Dermis blood vessel endothelial cell (primary cell): Measurements from ENCODE around the gene RUNX1. TPM values are rescaled to one million over a fixed set of nuclear protein-coding genes. Genes with fewer than 3 reads are reported as not detected.

Source experiments
- DNase-seq: peaks from one replicate; pipeline ENCODE4 v3.0.0; 2010
- total RNA-seq: library from RNA; depleted of rRNA; stranded (reverse); fragments of >200 nt; gene quantifications from 2 replicates; pipeline ENCODE4 v1.2.3, GENCODE V29; 2014

Gene RUNX1
- total RNA-seq, 1 donor from 2014 or later = 1.7 TPM

DNA sequence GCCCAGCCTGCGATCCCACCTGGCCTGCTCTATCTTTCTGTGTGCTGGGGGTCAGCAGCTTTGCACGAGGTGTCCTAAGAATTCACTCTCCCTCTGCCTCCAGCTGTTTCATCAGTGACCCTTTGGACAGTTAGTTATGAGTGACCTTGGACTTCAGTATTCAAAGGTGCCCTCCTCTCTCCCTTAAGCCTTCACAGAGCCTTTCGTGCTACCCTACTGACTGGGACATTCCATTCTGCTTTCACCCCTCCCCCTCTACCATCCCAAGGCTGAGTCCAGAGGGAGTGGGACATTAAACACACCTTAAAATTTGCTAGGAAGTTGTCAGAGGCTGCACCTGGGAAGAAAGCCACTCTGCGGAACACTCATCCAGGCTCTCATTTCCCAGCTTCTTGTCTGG, 208.4 kb downstream of the RUNX1 start:
- no peak for DNase-seq

DNA sequence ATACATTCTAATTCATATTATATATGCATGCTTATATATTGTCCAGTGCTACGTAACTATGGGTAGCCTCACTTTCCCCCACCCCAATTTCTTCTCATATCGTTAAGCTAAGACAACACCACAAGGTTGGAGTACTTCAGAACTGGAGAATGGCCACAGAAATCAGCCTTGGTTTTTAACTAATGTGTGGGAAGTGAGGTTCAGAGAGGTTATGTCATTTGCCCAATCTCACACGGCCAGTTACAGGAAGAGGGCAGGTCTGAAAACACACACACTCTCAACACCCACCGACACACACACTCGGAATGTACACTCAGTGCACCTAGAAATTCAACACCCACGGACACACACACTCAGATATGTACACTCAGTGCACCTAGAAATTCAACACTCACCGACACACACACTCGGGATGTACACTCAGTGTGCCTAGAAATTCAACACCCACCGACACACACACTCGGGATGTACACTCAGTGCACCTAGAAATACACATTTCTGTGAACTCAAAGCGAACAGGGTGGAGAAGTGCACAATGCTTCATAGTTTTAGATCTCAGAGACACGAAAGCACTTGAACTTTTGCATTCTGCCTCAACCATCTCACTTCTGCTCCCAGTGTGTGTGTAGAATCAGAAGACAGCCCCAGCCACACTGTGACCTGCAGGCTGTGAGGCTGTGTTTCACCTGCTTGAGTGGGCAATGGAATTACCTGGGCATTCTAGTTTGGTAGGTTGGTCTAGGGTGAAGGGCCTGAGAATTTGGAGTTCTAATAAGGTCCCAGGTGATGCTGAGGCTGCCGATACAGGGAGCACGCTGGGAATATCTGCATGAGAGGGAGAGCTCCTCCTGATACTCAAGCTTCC, 209.9 kb downstream of the RUNX1 start:
- DNase-seq = no peak

DNA sequence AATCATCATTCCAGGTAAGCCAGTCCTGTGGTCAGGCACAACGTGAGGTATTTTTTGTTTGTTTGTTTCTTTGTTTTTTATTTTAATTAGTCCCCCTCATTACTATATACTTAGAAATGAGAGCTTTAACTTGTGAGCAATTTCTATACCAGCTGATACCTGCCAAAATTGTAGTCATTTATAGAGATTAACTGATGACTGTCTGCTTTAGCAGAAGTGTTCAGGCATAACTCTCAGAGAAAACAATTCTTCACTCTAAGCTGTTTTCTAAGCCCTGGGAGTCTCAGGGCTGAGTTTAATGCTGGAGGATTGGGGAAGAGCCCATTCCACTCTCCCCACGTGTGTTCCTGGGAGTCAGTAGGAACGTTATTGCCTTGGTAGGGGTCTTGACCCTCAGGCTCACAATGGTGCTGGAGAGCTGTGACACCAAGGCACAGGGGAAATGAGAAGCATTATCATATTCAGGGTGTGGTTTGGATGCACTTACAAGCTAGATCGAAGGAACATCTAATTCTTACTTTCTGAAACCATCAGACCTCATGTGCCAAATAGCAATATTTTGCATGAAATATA, 212.1 kb downstream of the RUNX1 start:
- DNase-seq = no peak

DNA sequence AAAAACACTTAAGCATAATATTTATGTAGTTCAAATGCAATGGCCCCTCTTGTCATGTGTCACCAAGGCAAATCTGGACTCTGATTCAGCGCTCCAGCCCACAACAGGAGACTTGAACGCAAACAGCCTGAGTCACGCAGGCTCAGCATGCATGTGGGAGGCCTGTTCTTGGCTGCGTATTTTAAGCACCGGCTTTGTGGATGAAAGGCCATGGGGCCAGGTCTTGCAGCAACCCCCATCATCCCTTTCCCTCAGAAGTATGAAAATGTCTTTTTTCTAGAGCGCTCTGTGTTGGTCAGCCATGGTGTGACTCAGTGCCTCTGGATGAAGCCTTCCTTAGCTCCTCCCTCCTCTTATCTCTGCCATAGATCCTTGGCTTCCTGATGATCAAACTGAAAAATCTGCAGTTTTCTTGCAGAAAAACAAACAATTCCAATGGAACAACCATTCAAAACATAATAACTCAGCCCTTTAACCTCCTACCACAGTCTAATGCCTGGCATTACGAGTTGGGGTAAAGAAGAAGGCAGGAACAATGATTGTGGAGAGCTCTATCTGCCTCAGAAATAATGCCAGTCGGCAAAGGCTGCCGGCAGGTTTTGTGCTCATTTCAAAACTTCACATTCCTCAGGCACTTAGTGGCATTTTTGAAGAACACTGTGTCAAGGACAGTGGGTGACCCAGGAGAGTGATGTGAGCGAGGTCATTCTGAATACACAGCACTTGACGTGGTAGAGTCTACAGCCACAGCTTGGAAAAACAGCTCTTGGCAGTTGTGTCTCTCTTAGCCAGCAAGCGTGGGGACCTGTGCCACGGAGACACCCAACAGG, 212.8 kb downstream of the RUNX1 start:
- DNase-seq = peak; percentile 95

DNA sequence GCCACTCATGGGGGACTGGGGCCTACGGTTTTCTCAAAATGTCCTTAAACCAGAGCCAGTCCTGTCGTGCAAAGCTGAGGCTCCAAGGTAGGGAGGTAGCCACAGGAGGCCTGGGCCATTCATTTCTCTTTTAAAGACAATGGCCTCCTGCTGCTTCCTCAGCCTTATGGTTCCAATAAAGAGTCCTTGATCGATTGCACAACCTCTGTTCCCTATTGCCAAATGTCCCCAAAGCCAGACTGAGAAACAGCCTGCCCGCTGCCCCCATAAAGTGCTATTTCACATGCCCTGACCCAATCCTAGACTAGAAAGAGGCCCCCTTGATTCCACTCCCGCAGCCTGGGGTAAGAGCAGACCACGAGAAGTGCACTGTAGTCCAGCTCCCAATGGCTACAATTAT, 213.6 kb downstream of the RUNX1 start:
- no peak for DNase-seq

DNA sequence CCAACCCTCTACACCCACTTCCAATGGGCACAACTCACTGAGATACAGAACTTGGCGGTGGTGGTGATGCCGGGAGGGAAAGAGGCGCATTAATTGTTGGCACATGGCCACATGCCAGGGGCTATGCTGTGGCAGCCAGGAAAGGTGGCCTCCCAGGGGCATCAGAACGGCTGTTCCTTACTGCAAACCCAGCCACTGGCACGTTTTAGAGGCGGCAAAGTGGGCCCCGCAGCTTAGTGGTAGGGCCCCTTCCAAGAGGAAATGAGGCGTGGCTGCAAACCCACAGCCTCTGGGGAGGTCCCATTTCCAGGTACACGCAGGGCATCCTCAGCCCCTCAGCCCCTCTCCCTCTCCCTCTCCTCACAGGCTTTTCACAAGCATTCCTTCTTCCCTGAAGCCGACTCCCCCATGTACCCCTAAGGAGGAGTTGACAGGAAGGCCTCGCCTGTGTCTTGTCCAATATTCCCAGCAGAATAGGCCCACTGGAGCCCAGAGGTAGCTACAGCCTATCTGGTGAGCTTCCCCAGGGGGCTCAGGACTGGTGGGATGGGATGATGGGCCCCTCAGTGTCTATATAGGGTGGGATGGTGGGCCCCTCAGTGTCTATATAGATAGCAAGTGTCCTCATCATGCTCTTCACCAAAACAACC, 214.1 kb downstream of the RUNX1 start:
- no peak for DNase-seq

DNA sequence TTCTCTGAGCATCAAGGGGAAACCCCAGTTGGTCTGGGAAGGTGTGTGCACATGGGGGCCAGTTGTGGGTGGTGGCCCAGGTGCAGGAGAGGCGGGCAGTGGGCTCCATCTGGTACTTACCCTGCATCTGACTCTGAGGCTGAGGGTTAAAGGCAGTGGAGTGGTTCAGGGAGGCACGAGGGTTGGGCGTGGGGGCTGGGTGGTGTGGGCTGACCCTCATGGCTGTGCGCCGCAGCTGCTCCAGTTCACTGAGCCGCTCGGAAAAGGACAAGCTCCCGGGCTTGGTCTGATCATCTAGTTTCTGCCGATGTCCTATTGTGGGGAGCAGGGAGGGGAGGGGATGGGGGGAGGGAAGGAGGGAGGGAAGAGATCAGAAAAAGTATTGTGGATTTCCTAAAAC, 214.8 kb downstream of the RUNX1 start:
- no peak for DNase-seq

DNA sequence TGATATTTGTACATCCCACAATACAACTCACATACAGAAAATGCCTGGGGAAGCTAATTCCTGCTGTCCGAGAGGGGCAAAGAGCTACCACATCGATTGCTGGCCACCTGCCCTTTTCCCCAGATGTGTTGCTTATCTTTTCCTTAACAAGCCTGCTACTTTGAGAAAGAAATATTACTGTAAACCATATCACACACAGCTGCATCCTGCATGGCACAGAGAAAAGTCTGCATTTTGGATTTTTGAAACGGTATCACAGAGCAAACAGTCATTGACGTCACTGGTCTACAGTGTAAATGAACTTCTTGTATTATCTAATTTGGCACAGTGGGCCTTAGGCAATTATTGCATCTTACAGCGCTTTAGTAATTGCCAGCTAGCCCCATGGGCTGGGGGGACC, 215.6 kb downstream of the RUNX1 start:
- DNase-seq = no peak

DNA sequence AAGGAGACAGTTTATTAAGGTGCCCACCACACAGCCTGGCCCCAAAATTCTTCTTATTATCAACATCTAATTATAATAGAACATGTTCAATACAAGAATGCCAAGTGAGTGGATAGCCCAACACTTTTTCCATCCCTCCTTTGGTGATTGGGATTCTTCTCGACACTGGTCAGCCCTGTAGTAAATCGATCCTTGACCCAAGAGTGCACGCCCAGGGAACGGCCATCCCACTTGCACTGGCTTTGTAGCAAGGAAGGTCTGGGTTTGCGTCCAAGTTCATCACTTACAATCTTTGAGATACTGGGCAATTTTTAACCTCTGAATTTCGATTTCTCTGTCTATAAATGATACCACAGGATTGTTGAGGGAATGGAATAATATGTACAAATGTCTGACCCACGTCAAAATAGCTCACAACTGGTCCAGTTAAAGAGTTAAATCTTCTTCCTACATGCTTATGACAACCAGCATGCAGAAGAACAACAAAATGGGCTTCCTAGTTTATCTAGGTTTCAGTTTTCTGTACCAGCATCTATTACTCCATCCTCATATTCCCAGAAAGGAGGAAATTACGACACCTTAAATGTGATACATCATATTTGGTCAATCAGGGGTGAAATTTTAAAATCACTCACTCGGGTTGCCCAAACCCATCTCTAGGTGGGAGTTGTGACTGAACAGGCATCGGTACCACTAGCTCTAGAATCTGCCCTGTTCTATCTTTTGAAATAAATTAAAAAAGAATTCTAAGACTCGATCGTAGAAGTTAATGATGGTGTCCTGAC, 218.5 kb downstream of the RUNX1 start:
- no peak for DNase-seq

DNA sequence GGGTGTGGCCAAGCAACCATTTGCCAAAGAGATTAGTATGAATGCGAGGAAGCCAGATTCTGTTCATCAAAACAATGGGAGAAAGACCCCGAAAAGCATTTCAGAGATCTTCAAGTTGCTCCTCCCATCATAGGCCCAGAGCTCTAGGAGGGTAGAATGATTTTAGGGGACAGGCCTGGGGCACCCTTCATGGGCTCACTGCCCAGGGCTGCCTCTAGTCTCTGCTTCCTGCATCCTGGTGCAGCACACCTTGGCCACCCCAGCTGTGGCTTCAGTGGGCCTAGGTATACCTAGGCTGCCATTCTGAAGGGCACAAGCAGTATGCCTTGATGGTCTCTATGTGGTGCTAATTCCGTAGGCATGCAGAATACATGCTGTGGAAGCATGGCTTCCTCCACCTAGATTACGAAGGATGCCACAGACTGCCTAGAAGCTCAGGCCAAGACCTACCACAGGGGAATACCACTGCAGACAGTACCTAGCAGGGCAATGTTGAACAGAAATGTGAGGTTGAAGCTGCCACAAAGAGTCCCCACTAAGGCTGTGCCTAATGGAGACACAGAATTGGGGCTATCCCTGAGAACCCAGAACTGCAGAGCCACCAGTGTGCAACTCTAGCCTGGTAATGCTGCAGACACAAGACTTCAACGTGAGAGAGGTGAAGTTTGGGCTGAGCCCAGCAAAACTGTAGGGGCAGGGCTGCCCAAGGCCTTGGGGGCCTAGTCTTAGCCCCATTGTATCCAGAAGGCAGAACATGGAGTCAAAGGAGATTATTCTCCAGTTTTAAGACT, 221.5 kb downstream of the RUNX1 start:
- DNase-seq = no peak

DNA sequence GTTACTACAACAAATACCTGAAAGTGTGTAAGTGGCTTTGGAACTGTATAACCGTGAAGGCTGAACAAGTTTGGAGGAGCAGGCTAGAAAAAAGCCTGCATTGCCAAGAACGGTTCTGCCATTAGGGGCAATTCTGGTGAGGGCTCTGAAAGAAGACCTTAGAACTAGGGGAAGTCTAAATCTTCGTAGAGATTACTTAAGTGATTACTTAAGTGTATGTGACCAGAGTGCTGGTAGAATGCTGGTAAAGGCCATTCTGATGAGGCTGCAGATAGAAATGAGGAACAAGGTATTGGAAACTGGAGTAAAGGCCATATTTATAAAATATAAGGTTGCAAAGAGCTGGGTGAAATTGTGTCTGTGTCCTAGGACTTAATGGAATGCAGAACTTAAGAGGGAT, 222.3 kb downstream of the RUNX1 start:
- DNase-seq = no peak

DNA sequence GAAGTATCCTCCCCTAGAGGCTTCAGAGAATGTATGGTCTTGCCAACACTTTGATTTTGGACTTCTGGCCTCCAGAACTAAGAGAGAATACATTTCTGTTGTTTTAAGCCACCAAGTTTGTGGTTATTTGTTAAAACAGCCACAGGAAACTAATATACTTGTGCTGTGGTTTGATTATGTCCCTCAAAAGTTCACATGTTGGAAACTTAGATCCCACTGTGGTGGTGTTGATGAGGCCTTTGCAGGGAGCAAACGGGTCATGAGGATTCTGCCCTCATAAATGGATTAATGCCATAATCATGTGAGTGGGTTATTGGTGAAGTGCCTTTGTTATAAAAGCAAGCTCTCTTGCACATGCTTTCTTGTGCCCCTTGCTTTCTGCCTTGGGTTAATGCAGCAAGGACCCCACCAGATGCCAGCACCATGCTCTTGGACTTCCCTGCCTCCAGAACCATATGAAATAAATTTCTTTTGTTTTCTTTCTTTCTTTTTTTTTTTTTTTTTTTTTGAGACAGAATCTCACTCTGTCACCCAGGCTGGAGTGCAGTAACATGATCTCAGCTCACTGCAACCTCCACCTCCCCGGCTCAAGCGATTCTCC, 223.1 kb downstream of the RUNX1 start:
- DNase-seq = no peak

DNA sequence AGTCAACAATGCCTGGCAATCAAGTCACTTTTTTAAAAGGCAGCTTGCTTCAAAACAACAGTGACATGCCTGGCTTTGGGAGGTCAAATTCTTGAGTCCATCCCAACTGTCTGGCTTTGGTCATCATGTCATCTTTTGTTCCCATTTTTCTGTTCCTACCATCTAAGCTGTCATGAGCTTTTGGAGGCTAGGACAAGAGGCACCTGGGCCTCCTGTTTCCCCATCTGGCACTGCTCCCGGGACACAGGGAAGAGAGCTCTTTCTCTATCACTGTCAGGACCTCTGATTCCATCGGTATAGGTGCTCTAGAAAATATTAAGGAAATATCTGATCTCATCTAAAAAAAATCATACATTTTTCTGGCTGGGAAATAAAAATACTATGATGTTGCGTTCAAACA, 224.0 kb downstream of the RUNX1 start:
- DNase-seq = no peak

DNA sequence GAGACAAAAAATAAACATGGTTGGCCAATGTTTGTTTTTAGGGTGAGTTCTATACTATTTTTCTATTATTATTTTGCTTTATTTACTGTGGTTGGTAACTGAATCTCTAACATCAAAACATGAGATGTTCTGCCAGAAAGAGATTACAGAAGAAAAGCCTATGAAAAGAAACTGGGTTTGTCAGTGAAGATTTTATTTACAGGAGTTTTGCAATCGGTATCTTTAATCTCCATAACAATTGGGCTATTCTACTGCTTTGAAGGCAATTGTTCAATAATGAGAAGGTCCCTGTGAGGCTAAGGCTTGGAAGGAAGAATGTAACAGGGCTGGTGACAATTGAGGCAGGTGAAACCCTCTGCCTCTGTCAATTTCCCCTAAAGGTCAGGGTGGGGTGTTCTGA, 224.8 kb downstream of the RUNX1 start:
- DNase-seq = no peak

DNA sequence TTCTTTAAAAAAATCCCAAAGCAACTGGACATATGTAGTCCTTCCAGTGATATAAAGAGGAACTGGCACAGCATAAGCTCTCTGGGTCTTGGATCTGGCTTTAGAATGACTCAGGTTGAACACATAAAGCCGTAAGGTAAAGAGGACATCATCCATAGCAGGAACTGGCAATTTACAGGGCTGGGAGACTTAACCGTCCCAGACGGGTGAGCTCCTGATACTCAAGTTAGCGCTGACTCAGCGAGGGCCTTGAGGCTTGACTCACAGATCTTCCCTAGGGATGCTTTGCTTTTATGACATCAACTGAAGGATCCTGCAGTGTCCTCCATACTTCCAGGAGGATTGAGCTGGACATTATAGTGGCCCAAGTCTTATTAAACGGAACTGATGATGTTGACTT, 226.2 kb downstream of the RUNX1 start:
- no peak for DNase-seq

DNA sequence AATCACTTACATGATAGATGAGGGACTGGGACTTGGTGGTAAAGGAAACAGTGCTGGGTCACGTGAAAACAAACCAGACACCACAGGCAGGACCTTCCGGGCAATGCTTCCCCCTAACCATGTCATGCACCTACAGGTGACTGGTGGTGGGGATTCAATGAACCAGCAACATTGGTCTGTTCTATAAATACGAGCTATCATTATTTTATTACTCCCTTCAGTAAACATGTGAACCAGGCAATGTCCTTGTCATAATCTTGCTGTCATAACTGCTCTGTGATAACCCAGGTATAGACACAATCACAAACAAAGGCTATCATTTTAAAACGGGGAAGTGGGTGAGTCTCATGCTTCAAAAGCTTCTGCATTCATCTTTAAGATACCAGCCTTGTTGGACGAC, 226.9 kb downstream of the RUNX1 start:
- DNase-seq = no peak

DNA sequence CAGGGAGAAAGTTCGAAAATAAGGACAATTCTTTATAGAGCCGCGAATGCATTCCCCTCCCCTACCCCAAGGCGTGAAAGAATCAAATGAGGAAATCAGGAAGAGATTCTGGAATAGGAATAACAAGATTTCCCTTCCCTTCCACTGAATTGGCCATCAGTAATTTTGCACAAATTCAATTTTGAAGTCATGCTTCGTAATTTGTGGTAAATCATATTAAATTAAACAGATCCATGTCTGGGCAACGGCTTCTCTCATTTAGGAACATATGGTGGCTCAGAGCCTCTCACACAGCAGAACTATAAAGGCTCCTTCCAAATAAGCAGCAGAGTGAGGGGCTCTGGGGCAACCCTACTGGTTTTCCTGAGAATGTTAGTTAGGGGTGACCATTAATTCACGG, 227.4 kb downstream of the RUNX1 start:
- no peak for DNase-seq

DNA sequence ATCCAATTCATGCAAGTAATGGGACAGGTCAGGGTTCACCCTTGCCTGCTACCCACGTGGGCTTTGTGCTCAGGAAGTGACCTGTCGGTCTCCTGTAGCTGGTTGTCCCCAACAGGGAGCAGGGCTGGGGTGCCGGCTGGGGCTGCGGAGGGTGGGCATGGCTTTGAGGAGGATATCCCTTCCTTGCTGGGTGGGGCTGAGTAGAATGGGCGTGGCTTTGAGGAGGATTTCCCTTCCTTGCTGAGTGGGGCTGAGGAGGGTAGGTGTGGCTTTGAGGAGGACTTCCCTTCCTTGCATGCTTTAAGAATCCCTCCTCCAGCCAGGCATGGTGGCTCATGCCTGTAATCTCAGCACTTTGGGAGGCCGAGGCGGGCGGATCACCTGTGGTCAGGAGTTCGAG, 229.1 kb downstream of the RUNX1 start:
- no peak for DNase-seq

DNA sequence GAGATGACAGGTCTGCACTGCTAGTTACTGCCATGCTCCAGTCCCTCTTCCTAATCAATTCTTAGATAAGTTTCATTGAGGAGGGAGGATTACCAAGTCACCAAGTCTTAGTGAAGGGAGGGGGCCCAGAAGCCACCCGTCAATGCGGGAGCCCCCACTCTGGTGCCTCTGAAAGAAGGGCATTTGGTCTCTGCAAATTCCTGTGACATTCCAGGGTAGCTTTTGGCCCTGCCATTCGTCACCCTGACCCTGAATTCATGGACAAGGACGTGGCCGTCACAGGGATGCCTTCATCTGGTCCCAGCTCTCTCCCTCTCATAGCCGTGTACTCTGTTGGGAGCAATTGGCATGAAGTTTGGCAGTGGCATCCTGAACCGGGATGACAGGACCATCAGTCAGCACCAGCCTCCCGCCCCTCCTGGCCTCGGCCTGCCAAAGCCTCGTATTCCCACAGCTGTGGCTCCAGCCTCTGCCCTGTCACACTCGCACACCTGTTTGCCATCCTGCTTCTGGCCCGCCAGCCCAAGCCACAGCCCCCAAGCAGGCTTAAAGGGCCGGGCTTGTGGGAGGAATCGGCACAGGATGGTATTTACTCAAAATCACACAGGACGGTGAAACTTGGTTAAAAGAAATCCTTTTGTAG, 229.6 kb downstream of the RUNX1 start:
- DNase-seq = no peak

DNA sequence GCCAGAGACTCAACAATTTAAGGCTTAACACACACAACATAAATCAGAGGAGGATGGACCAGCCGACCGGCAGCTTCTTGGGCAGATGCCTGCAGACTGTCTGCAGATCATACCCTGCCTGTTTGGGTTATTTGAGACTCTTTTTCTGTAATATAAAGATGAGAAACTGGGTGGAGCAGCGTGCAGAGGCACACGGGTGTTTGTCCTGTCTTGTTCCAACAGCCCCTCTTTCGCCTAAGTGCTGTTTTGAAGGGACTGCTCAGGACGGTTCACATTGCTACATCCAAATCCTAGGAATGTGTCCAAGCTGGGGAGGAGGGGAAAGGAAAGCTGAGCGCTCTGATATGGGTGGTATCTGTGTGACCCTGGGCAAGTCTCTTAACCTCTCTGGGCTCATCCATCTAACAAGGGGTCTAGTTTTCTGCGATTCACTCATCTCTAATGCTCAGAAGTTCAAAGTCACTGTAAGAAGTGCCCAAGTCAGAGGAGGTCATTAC, 230.4 kb downstream of the RUNX1 start:
- DNase-seq = no peak
